Stimulated activated CD8-positive, alpha-beta memory T cell treated with anti-CD3 and anti-CD28 coated beads, Interleukin-2, amount 100 ng/mL, for 1 hour (primary cell): ENCODE data around the gene KCNAB3.

Experiments
- DNase-seq, 2 donors: peaks; one replicate each; pipeline ENCODE4 v3.0.0-alpha.2; 2020; ENCODE audit warnings: low read depth in 2 of 2

The KCNAB3 gene

DNA sequence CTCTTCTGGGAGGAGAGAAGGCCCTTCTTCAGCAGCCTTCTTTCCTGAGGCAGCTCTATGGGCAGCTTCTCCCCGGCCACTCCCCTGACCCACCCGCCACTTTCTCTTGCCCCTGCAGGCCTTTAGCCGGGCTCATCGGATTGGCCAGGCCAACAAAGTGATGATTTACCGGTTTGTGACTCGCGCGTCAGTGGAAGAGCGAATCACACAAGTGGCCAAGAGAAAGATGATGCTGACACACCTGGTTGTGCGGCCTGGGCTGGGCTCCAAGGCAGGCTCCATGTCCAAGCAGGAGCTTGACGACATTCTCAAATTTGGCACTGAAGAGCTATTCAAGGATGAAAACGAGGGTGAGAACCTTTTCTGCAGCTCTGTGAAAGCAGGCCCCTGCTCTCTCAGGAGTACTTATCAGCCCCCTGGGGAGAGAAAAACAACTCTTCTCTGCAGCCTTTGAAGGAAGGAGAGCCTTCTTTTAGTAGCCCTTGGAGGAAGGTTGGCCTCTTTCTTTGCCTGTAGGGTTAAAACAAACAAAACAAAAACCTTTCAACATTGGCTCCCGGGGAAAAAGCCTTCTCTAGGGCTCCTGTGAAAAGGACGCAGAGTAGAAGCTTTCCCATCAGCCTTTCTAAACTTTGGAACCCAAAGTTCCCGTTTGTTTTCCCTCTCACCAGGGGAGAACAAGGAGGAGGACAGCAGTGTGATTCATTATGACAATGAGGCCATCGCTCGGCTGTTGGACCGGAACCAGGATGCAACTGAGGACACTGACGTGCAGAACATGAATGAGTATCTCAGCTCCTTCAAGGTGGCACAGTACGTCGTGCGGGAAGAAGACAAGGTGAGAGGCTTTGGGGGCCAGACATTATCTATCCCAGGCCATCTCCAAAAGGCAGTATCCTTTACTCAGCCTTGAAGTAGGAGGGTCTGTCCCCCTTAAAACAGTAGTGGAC, 26.2 kb downstream of the KCNAB3 start:
- DNase-seq, result no peak

DNA sequence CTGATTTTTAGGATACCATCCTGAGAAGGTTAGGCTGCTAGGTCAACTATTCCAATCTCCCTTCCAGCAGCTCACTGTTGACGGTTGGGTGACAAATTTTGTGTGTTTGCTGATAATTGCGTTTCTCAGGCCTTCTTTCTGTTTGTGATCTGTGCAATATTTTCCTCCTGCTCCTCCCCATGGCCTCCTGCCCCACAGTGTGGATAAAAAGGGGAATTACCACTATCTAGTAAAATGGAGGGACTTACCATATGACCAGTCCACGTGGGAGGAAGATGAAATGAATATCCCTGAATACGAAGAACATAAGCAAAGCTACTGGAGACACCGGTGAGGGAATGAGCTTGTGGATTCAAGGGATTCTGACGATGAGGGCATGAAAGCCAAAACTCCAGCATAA, 31.9 kb downstream of the KCNAB3 start:
- DNase-seq, result no peak

DNA sequence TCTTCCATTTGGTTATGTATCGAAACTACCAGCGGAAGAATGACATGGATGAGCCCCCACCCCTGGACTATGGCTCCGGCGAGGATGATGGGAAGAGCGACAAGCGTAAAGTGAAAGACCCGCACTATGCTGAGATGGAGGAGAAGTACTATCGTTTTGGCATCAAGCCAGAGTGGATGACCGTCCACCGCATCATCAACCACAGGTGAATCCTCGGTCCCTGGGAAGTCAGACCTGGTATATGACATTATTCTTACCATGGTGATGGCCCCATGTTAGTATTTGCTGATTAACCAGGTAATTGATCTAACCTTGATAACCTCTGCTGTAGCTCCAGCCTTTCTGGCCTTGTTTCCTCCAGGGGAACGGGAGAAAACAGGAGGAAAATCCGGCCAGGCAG, 32.6 kb downstream of the KCNAB3 start:
- no peak for DNase-seq

DNA sequence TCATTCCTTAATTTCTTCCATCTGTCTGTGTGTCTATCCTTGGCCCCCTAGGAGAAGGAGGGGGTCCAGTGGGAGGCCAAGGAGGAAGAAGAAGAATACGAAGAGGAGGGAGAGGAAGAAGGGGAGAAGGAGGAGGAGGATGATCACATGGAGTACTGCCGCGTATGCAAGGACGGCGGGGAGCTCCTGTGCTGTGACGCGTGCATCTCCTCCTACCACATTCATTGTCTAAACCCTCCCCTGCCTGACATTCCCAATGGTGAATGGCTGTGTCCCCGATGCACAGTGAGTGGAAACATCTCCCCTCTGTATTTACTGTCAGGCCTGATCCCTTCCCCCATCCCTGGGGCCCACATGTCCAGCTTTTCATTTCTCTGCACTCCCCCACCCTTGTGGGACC, 34.8 kb downstream of the KCNAB3 start:
- no peak for DNase-seq

DNA sequence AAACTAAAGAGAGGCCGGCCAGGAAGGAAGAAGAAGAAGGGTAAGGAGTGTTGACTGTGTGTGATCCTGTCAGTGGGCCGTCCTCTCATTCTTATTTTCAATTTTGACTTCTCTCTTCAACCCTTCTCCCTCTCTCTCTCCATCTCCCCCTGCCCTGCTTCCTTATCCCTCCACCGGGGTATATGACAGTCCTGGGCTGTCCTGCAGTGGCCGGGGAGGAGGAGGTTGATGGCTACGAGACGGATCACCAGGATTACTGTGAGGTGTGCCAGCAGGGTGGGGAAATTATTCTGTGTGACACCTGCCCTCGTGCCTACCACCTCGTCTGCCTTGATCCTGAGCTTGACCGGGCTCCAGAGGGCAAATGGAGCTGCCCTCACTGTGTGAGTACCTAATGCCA, 35.4 kb downstream of the KCNAB3 start:
- no peak for DNase-seq

DNA sequence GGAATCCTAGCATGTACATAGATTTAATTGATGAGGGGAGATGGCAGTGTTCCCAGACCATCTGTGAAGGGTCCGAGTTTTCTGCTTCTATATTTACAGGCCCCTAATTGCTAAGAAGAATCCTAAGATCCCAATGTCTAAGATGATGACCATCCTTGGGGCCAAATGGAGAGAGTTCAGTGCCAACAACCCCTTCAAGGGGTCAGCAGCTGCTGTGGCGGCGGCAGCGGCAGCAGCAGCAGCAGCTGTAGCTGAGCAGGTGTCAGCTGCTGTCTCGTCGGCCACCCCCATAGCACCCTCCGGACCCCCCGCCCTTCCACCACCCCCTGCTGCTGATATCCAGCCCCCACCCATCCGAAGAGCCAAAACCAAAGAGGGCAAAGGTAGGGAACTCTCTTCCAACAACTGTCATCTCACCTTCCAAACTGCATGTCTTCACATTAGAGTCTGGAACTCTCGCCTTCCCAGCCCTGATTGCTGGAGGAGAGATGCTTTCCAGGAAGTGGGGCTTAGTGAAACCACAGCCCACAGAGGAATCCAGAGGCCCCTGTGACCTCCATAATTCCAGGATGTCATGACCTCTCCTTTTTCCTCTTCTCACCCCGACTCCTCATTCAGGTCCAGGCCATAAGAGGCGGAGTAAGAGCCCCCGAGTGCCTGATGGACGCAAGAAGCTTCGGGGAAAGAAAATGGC, 36.3 kb downstream of the KCNAB3 start:
- no peak for DNase-seq

DNA sequence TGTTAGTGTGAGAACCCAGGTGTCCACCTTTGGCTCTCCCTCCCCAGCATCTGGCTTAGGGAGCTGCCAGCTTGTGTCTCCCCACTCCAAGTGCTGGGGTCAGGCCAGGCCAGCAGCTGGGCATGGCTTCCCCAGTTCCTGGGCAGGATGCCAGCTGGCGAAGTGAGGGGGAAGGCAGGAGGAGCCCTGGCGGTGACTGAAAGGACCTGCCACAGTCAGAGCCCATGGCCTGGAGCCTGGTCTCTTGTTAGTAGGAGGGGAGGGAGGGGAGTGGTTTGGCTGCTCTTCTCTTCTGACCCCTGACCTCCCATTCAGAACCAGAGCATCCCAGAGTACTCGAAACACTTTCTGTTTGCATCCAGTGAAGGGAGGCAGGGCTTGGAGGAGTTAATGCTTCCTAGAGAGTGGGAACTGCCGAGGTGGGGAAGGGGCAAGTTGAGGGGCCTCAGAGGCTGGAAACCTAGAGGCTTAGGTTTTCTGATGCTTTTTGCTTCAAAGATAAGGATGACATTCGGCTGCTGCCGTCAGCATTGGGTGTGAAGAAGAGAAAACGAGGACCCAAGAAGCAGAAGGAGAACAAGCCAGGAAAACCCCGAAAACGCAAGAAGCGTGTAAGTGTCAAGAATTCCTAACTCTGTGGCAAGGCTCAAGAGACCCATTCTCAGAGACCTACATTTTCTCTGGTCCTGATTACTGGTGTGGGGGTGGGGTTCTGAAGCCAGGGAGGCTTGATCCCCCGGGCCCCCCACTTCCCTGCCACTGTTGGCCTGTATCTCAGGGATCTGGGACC, 40.3 kb downstream of the KCNAB3 start:
- no peak for DNase-seq

DNA sequence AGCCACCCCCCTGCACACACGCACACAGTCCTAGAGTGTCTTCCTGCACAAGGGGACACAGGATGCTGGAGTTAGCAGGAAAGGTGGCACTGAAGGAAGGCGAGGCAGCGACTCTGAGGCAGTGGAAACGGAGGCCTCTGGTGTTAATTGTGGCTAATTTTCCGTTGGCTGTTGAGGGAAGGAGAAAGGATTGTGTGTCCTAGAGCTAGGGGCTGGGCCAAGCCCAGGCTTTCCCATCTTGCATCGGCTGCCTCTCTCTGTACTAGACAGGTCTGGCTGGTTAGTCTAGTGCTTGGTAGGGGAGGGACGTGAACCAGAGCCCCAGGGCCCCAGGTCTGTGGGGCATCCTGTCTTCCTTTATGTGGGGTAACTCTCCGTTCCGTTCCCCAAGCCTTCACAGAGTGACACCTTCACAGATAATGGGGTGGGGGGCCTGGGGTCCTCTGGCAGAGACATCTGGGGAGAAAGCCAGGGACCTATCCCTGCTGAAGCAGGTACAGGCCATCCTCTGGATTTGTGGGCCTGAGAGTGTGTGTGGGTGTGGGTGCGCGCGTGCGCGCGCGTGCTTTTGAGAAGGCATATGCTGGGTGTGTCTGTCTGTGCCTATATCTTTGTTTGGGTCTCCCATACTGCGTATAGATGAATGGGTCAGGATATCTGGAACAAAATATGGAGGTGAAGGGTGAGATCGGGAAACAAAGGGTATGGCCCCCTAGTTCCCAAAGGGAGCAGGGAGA, 41.3 kb downstream of the KCNAB3 start, which contains the start of gene CHD3:
CHD3 (plus strand) TSS at position 606 of the 737 bp plus-strand sequence. CDS start 212 bp downstream, outside the sequence.
- peak in 1 of 2 donors; percentile 24 for DNase-seq

DNA sequence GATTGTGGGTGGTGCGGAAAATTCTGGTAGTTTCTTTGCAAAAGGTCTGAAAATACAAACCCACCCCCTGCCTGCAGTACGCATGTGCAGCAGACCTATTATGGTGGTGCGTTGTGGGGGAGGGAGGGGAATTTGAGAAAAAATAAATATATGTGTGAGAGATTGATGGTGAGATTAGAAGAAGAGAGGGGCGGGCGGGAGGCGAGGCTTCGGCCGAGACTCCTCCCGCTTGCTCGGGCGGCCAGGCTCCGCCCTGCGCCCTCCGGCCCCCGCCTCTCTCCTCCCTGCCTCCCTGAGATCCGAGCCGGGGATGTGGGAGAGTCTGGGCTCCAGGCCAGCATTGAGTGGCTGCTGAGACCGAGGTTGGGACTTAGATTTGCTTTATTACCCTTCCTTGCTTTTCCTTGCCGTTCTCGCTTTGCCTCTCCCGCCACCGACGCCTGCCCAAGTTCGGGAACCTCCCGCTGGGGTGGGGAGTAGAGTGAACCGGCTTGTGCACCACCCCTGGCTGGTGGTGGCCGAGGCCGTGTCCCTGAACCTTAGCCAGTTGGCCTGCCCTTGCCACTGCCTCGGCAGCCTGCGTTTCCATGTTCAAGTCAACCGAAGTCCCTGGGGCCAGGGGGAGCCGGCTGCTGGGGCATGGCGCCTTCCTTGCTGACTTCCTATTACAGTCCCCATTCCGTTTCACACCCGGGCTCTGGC, 42.0 kb downstream of the KCNAB3 start:
- peak; percentile 67 to 79 for DNase-seq

DNA sequence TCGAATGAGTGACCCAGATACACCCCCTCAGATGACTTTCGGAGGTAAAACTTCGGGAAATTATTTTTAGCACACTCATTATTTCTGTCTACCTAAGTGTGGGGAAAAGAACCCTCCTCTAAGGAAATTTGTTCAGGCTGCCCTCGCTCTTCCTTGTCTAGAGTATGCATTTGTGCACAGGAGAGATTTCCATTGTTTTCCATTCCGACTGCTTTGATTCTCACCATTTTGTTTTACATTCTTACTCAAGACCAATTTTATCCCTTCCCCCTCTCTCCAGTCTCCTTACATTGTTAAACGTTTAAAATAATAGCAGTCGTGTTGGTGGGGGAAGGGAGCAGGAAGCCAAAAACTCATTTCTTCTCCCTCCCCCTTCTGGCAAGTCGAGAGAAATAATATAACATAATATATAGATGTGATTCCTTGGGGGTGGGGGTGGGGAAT, 42.6 kb downstream of the KCNAB3 start:
- DNase-seq, result no peak

DNA sequence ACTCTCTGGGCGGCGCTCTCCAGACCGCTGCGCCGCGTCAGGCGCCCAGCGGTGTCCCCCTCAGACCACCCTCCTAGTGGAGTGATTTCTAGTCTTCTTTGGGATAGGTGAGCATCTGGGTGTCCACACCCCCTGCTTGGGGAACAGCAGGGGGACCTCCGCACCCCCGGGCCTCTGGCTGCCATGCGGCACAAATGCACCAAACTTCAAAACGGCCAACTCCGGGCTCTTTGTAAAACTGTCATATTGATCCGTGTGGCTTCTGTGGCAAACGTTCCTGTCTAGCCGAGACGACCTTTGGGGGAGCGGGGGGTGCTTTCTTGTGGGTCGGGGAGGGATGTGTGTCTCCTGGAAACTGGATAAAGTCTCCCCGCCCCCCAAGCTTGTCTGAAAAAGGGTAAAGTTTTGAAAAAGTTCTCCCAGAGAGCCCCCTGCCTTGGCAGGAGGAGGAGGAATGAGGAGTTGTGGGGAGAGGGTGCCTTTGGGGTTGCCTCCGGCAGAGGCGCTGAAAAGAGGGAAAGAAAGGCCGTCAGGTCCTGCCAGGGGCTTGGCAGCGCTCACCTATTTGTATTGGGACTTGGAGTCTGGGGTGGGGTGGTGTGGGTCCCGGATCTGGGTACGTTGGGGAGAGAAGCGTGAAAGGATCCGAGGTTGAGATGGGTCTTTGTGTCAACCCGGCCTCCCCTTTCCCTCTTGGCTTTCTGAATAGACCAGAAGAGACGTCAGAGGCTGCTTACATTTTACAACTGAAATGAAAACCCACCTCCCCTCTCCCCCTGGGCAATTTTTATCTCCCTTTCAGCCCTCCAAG, 43.2 kb downstream of the KCNAB3 start:
- peak; percentile 22 to 24 for DNase-seq

DNA sequence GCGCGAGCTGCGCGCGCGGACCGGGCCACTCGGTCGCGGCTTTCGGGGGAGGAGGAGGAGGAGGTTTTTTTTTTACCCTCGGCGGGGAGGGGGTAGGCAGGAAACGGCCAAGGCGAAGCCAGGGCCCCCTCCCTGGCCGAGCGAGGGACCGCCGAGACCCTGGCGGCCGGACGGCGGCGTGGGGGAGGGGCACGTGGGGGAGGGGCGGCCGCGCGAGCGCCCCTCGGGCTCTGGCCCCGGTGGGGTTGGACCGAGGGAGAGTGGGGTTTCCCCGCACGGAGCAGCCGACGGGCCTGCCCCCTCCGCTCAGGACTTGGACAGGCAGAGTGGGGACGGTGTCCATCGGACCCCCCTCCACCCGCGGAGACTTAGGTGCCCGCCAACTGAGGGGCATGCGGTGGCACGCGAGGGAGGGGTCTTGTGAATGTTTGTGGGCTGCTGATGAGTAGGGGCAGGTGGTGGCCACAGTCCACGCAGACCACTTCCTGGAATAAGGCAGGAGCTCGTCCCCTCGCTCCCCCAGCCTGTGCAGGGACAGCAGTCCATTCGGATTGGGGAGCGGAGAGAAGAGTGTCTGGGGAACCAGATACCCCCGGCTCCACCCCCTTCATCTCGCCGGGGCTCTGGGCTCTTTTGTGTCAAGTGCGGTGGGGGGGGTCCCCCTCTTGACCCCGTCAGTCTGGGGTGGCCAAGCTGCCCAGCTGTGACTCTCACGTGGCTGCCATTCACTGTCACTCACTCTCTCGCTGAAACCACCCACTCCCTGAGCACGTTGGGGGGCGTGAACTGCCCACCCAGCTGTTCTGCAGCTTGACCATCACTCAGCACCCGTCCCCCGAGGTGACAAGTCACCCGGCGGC, 44.1 kb downstream of the KCNAB3 start:
- peak; percentile 15 to 20 for DNase-seq

DNA sequence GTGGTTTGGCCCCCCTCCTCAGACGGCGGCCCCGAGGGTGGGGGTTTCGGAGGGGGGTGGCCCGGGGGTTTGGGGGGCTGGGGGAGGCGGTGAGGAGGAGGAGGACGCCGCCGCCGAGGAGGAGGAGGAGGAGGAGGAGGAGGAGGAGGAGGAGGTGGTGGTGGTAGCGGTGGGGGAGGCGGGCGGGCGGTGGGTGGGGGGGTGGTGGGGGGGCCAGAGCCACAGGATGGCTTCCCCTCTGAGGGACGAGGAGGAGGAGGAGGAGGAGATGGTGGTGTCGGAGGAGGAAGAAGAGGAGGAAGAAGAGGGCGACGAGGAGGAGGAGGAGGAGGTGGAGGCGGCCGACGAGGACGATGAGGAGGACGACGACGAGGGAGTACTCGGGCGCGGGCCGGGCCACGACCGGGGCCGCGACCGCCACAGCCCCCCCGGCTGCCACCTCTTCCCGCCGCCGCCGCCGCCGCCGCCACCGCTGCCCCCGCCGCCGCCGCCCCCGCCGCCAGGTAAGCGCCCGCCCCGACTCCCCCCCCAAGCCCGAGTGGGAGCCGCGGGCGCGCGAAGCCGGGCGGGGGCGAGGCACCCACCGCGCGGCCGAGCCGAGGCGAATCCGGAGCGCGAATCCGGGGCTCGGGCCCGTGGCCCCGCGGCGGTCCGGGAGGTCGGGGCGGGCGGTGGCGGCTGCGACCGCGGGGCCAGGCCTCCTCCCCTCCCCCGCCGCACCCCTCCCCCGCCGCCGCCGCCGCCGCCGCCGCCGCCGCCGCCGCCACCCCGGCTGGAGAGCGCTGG, 44.9 kb downstream of the KCNAB3 start:
- DNase-seq, result peak; percentile 11 to 33

DNA sequence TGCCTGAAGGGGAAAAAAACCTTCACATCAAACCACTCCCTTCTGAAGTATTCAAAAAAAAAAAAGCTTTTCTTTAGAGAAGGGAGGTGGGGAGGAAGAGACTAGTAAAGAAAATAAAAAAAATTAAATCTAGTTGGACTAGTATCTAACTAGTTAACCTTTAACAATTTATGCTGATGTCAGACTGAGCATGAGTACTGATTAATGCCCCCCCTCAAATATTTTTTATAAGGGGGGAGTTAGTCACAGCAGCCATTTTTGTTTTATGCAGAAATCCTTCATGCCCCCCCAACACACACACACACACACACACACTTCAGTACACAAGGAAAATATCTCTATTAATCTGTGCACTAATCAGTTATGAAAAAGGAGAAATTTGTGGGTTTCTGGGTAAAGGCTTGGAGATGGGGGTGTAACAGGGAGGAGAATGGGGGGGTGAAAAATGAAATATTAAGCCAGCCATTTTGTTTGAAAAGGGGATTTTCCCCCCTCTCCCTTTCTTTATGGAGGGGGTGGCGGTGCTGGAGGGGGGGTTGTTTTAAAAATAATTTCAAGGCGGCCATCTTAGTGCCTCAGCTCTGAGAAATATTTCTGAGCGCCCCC, 45.8 kb downstream of the KCNAB3 start:
- no peak for DNase-seq

DNA sequence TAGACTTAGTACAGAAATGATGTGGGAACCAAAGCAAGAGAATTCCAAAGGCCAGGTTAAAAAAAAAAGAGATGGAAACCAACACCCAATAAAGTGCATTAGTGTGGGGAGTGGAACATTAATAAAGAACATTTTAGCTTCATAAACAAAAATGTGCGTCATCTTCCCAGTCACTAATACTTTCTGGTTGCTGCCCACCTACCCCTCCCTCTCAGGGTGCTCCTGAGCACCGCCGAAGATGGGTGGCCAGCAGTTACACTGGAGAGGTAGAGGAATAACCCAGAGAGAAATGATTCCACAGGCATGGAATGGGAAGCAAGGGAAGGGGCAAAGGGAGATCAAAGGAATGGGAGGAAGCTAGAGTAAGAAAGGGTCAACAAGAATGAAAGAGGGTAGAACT, 47.0 kb downstream of the KCNAB3 start:
- DNase-seq, result no peak

DNA sequence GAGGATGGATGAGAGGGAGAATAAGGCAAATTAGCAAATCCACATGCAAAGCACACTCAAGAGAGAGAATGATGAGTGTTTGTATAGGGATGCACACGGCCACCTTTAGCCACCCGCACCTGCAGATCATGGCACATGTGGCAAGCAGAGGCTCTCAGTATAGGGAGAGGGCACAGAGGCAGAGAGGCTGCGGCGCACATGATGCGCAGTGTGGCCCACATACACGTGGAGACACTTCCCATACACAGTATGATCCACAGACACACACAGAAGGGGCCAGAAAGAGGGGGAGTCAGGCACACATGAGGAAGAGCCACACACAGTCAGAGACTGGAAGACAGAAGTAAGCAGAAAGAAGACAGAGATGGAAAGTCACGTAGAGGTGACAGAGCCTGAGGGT, 47.6 kb downstream of the KCNAB3 start:
- DNase-seq, result no peak

DNA sequence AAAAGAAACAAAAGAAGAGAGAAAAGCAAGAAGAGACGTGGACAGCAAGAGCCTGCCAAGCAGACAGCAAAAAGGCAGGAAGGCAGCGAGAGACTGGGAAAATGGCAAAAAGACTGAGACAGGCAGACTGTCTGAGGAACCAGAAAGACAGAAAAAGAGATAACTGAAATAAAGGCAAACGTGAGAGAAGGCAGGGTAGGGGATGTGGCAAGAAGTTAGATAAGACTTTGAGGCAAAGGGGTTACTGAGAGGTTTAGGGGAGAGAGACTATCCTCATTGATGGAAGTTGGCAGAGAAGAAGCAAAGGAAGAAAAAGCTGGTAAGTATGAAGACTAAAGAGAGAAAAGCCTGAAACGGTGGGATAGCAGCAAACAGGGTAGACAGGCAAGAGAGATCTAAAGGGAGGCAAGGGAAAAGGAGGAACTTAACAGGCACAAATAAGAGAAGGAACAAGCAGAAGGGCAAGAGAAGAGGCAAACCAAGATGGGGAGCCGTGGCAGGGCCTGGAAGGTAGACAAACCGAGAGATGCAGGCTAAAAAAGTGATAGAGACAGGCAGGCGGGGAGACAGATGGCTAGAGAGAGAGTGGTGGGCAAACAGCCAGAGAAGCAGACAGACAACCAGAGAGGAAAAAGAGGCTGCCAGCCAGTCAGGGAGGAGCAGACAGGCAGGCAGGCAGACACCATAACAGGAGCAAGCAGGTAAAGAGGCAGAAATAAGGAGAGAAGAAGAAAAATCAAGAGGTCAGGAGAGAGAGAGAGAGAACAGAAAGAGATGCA, 48.2 kb downstream of the KCNAB3 start:
- DNase-seq, result no peak
